NCI-H1048 (cell line): ENCODE results near the gene ABR.
"Not testable (repeated sequence)": the region's sequence is repeated elsewhere in the genome, so short reads cannot be mapped to it uniquely, and the experiment has no call there.

Experiments used
- DNase-seq: peaks from one replicate; lab custom pipeline; 2025; lab: John Stamatoyannopoulos, UW

ABR gene

GRCh38 chr17:1173432-1174262, 6.1 kb downstream of the ABR start:
- DNase-seq = no peak

DNA sequence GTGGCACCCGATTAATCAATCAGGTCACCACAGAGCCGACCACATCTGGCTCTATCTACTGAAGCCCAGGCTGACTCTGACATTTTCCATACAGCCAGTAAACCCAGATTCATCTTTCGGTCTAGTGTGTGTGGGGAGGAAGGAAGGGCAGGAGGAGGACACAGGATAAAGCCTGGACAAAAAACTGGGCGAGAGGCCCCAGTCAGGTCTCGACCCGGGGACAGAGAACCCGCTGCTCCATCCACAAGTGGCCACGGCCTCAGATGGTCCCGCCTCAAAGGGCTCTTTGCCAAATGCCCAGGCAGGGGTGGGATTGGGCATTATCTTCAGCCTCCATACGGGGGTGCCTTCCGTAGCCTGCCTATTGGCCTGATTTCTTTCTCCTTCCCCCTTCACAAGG, 7.8 kb downstream of the ABR start:
- no peak for DNase-seq

DNA sequence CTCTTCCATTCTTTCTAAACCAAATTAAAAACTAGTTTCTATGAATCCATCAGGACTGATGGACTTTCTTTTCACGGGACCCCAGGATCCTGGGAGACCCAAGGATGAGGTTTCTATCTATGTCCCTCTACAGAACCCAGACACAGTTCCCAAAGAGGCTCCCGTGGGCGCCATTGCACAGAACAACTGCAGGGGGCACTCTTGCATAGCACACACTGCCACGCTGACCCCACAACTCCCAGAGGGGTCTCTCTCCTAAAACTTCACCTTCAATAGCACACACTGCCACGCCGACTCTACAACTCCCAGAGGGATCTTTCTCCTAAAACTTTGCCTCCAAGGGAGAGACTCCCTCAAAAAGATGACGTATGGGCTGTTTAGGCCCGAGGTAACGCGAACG, 9.0 kb downstream of the ABR start:
- no peak for DNase-seq

GRCh38 chr17:1169929-1170312, 9.9 kb downstream of the ABR start:
- no peak for DNase-seq

- DNase-seq = no peak
Measured at GRCh38 chr17:1169221-1169928, 10.4 kb downstream of the ABR start.

DNA sequence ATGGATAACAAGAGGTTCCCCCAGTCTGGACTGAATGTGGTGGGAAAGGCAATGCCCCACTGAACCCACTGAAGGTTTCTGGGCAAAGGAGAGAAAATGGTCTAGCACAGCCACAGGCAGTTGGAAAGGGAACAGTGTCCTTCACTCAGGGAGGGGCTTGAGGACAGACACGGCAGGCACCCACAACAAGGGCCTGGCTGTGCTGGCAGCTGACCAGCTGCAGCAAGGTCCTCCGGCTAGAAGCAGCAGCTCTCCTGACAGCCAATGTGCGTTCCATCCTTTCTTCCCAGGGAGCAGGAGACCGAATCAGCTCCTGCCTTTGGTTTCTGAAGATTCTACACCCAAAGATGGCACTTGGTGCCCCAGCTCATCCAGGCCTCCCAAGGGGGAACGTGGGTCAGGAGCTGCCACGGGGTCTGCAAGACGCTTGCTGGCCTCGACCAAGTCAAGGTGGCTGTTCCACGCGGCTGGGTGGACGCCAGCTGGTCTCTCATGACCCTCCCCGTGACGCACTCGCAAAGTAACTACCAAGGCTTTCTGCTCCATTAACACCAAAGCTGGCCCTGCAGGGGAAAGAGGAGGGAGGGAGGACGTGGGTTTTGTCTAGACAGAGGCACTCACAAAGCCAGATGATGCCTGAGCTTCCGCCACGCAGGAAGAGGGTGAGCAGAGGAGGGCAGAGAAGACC, 11.1 kb downstream of the ABR start:
- DNase-seq = no peak

- DNase-seq = no peak
Measured at GRCh38 chr17:1166276-1166675, 13.5 kb downstream of the ABR start.

GRCh38 chr17:1165836-1166235, 13.9 kb downstream of the ABR start:
- no peak for DNase-seq

- DNase-seq = no peak
Measured at GRCh38 chr17:1164935-1165556, 14.7 kb downstream of the ABR start.

DNA sequence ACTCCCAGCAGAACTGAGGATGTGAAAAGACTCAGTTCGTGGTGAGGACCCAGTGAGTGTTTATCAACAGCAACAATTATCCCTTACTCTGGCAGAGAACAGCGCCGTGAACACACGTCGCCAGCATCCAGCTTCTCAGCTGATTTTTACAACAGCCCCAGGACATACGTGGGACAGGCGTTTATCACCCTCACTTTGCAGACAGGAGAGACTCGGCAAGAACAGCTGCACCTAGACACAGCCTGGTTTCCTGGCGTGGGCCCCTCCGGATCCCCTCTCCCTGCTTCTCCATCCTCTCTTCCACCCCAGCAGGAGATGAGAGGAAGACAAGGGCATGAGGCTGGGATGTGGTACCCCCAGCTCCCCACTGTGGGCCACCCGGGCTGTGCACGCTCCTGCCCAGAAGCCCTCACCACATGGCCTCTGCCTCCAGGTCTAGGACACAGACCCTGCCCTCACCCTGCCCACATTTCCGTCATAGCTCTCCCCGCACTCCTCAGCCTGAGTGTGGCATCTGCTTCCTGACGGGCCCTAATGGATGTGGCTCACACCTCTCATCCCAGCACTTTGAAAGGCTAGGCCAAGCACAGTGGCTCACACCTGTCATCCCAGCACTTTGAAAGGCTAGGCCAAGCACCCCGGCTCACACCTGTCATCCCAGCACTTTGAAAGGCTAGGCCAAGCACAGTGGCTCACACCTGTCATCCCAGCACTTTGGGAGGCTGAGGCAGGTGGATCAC, 17.5 kb downstream of the ABR start:
- no peak for DNase-seq

DNA sequence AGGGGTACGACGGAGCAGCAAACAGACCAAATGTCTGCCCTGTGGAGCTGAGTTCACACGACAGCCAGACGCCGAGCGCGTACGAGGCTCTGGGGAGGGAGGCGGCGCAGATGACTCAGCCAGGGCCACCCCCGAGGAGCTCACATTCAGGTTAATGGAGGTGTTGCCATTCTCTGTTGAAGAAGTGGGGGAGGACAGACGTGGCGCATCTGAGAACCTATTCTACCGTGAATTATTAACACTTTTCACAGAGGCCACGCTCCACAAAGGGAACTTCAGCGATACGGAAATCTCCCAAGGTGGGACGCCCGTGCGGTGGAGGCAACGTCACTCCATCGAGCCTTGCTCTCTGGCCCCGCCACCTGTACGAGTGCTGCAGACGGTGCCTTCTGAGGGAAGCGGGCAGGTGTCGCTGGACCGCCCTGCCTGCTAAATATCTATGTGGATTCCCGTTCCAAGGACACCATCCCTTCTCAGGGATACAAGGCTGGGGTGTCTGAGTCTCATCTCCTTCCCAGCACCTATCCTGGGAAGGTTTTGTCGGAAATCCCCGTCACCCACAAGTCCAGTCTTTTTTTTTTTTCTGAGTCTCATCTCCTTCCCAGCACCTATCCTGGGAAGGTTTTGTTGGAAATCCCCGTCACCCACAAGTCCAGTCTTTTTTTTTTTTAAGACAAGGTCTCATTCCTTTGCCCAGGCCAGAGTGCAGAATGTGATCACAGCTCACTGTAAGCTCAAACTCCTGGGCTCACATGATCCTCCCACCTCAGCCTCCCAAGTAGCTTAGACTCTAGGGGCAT, 19.0 kb downstream of the ABR start:
- DNase-seq = no peak

DNA sequence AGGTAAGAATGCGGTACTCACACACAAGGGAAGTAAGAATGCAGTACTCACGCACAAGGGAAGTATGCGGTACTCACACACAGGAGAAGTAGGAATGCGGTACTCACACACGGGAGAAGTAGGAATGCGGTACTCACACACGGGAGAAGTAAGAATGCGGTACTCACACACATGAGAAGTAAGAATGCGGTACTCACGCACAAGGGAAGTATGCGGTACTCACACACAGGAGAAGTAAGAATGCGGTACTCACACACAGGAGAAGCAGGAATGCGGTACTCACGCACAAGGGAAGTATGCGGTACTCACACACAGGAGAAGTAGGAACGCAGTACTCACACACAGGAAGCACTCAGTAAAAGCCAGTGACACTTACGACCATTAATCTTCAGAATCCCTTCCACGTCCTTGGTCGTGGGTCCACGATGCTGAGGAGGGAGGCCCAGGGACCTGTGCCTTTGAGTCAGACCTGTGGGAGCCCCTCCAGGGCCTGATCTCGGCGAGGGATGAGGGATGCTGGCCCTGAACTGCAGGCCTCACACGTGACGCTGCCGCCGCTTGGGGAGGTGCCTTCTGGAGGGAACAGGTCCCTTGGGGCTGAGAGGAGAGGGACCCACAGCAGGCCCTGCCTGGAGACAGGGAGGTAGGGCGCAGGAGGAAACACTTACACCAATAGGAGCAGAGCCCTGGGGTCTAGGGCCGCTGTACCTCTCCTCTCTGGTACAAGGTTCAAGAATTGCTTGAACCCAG, 20.2 kb downstream of the ABR start:
- no peak for DNase-seq

- DNase-seq = no peak
Measured at GRCh38 chr17:1158879-1159278, 20.9 kb downstream of the ABR start.

DNA sequence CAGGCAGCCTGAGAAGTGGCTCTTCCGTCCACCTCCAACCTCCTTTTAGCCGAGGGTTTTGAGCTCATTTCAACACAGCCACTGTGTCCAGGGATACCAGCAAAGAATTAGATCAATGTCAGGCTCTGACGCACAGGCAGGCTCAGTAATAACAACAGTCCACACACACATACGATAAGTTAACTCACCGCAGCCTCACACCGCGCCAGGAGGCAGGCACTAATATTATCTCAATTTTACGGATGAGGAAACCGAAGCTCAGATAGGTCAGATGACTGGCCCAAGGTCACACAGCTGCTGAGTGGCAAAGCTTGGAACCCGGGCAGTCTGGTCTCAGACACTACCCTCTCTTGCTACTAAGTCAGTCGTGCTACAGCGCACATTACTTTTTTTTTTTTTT, 22.9 kb downstream of the ABR start:
- DNase-seq = no peak

DNA sequence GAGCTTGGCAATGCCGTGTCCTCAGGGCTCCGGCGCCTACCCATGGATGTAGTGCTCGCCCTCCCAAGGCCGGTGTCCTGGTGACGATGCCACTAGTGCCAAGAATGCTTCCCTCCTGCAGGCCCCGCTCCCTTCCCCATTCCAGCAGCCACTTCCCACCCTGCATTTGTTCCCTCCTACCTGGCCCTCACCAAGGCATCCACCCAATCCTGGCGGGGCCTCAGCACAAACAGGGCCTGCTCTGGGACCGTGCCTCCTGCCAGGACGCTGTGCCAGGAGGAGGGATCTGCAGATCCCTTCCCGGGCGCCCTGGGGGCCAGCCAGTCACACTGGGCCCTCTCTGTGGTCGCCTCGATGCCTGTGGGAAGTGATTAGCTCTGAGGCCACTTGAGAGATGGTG, 25.1 kb downstream of the ABR start:
- no peak for DNase-seq

DNA sequence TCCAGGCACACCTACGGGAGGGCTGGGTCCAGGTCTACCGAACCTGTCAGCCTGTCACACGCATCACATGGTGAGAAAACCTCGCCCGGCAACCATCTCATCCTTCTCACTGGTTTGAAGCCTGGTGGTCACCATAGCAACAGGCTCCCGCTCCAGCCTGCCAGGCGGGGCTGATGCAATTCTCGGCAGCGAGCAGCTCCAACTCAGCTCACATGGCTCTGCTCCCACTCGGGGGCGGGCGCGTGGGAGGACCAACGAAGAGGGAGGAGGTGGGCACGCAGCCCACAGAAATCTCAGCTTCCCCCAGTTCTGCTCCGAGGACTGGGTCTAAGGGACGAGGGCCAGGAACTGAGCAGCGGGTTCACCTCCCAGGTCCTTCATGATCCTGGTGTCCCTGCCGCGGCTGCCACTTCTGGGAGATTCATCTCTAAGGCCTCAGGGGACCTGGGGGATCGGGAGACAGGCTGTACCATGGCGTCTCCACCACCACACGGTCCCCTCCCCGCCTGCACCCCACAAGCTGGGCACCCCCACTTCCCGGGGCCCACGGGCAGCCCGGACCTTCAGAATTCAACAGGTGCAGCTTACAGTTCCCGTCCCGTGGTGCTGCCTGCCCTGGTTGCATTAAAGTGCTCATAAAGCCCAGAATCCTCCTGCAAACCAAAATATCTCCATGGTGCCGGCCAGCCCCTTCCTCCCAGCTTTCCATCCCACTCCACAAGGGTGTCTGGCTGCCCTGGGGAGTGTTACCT, 25.8 kb downstream of the ABR start:
- DNase-seq = no peak

DNA sequence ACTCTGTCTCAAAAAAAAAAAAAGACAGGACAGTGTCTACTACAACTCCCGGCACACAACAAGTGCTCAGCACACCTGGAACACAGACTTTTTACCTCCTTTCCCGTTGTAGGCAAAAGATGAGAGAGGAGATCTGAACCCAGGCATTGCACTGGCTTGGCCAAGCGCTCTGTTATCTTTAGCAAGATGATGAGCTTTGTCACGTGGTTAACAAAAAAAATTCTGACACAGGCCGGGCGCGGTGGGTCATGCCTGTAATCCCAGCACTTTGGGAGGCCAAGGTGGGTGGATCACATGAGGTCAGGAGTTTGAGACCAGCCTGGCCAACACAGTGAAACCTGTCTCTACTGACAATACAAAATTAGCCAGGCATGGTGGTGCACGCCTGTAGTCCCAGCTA, 27.2 kb downstream of the ABR start:
- DNase-seq = not testable (repeated sequence)

DNA sequence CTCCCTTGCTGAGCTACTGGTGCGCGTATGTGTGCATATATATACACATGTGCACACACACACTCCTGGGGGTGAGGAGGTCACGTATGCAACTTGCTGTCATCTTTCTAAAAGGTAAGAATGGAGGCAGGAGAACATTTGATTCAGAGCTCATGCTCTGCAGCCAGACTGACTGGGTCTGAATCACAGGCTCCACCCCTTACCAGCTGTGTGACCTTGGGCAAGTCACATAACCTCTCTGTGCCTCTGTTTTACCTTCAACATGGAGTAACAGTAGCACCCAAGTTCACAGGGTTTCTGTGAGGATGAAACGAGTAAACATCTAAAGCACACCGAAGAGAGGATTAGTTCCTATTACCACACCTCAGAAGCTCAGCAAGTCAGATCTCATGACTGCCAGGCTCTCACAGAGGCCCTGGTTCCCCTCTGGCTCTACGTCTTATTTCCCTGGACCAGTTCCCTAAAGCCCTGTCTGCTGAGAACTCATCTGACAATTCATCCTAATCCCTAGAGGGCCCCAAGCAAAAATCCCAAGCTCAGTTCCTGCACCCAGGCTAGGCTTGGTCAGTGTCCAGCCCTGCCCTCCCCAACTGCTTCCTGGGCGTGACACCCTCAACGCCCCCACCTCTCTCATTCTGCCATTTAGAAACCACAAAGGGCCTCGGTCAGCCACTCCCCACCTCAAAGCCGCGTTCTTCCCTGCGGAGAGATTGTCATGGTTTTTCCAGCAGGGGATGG, 28.7 kb downstream of the ABR start:
- DNase-seq = no peak

GRCh38 chr17:1149869-1150268, 29.9 kb downstream of the ABR start:
- DNase-seq = no peak
